CD4-positive, alpha-beta memory T cell (primary cell): ENCODE data around the gene VEGFB. TPM values are rescaled to one million over a fixed set of nuclear protein-coding genes. Genes with fewer than 3 reads are reported as not detected.
A peak's percentile ranks its signal among the peaks of the same experiment; 100 is the strongest.

Experiments used
- CTCF ChIA-PET: fragments of 350-600 bp; sonication (Branson Sonifier 250); formaldehyde crosslinking; loops from one replicate; lab custom pipeline; 2021; ENCODE audit warnings: inconsistent platforms; ENCODE audit not compliant: partially characterized antibody; lab: Charles Lee
- POLR2A ChIA-PET: fragments of 350-600 bp; sonication (Branson Sonifier 250); formaldehyde crosslinking; loops from one replicate; lab custom pipeline; 2021; ENCODE audit not compliant: partially characterized antibody; lab: Charles Lee
- DNase-seq, 5 donors: peaks; one replicate each; pipeline versions ENCODE4 v3.0.0 to v3.0.0-alpha.2; 2020 to 2022; ENCODE audit warnings: mixed read lengths in 1 of 5
- H3K27ac ChIP-seq: one replicate; pipeline ENCODE4 v1.7.0; 2013; ENCODE audit warnings: low read depth, low read length
- H3K27me3 ChIP-seq: 2 replicates; pipeline ENCODE4 v1.7.0; 2013; ENCODE audit warnings: mild to moderate bottlenecking, low read length, moderate library complexity; ENCODE audit not compliant: insufficient read depth
- H3K36me3 ChIP-seq: 2 replicates; pipeline ENCODE4 v1.7.0; 2013; ENCODE audit warnings: mild to moderate bottlenecking, low read length, moderate library complexity; ENCODE audit not compliant: insufficient read depth
- H3K4me1 ChIP-seq: 2 replicates; pipeline ENCODE4 v1.7.0; 2013; ENCODE audit warnings: mild to moderate bottlenecking, low read length, moderate library complexity; ENCODE audit not compliant: insufficient read depth
- H3K4me3 ChIP-seq, 2 donors: one replicate each; pipeline ENCODE4 v1.7.0; 2013; ENCODE audit warnings: low read length in 2 of 2, mild to moderate bottlenecking in 1 of 2
- H3K9me3 ChIP-seq, 2 donors: one replicate each; pipeline ENCODE4 v1.7.0; 2013; ENCODE audit warnings: low read length in 2 of 2, control low read depth in 1 of 2; ENCODE audit not compliant: control insufficient read depth in 1 of 2
- H3K27ac Mint-ChIP-seq, 7 donors: one replicate each; pipeline ENCODE4 v1.8.0; 2020 to 2021; ENCODE audit warnings: mixed read lengths in 7 of 7, mild to moderate bottlenecking in 6 of 7, inconsistent platforms in 3 of 7, moderate library complexity in 3 of 7
- H3K27me3 Mint-ChIP-seq, 2 donors: one replicate each; pipeline ENCODE4 v1.8.0; 2020 to 2021; ENCODE audit warnings: mixed read lengths in 2 of 2
- H3K36me3 Mint-ChIP-seq, 2 donors: one replicate each; pipeline ENCODE4 v1.8.0; 2020 to 2021; ENCODE audit warnings: mixed read lengths in 2 of 2, inconsistent platforms in 1 of 2, mild to moderate bottlenecking in 1 of 2
- H3K4me1 Mint-ChIP-seq, 4 donors: one replicate each; pipeline ENCODE4 v1.8.0; 2020 to 2021; ENCODE audit warnings: mixed read lengths in 4 of 4, mild to moderate bottlenecking in 1 of 4
- H3K4me3 Mint-ChIP-seq, 8 donors: one replicate each; pipeline ENCODE4 v1.8.0; 2020 to 2021; ENCODE audit warnings: mixed read lengths in 8 of 8, mild to moderate bottlenecking in 7 of 8, moderate library complexity in 6 of 8, inconsistent platforms in 3 of 8
- H3K9me3 Mint-ChIP-seq, 8 donors: one replicate each; pipeline ENCODE4 v1.8.0; 2020 to 2021; ENCODE audit warnings: mixed read lengths in 8 of 8, mild to moderate bottlenecking in 5 of 8, inconsistent platforms in 3 of 8, moderate library complexity in 1 of 8
- intact Hi-C: fragments of 100-400 bp; cut with micrococcal nuclease; formaldehyde crosslinking; loops from one replicate; pipeline ENCODE4 v1.15.1; 2023
- polyA plus RNA-seq, 2 donors: library from polyadenylated mRNA; unstranded; fragments of 300-500 nt; fragmentation: Illumina TruSeq; gene quantifications; one replicate each; pipeline ENCODE4 v1.2.3, GENCODE V29; 2021
- total RNA-seq, 2 experiments: library from RNA; stranded (reverse); gene quantifications; one replicate each; pipeline ENCODE4 v1.2.3, GENCODE V29; 2021

Gene VEGFB
- total and polyA plus RNA-seq, 4 experiments from 2014 or later, result 2.3 to 97.3 (median 59.5) TPM

DNA sequence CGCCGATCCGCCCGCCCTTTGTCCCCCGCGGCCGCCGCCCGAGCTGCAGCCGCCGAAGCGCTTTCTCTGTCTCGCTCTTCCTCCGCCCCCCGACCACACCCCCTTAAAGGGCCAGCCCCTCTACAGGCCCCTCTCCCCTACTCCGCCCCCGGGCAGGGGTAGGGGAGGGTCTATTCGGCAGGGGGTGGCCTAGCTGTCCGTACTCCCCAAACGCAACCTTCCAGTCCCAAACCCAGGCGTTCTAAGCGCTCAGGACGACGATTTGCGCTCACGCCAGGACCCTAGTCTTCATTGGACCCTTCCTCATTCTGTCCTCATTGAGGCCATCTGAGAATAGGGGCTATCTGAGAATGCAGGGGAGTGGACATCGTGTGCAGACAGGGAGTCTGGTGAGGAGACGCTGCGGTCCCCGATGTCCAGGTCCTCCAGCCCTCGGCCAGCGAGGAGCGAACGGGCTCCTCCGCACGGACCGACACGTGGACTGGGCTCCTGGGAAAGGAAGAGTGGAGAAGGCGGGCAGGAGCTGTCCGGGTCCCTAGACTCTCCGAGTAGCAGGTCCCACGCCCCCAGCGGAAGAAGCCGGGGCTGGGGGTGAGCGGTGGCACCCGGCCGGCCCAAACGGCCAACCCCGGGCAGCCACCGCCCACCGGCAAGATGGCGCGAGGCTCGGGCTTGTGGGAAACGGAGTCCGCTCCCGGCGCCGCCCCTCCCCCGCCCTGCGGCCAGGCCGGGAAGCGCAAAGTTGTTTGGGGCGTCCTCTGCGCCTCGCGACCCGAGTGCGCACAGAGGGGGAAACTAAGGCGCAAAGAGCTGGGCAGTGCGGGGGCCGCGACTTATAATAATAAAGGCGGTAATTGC is 12.7 kb downstream of the VEGFB start, which contains the start of gene PPP1R14B:
Gene PPP1R14B, minus strand, starts transcription at position 73 of the 858 bp plus-strand sequence. CDS start 270 bp downstream, outside the sequence.
- Mint-ChIP-seq H3K4me3 (peak within 1 kb of the TSS; percentile 83 to 92 (median 88)), H3K27me3 (no peaks in the 10 kb centered on the region), H3K27ac (peak within 1 kb of the TSS; percentile 77 to 94 (median 92)), H3K9me3 (no peaks in the 10 kb centered on the region), H3K4me1 (peaks cover 10 to 70% (median 32%) of the 10 kb centered on the region in 4 donors), H3K36me3 (peaks cover 0 to 12% of the 10 kb centered on the region in 2 donors)
- H3K27ac ChIP-seq, result peak within 1 kb of the TSS; percentile 63
- H3K36me3 ChIP-seq, result no peaks in the 10 kb centered on the region
- H3K9me3 ChIP-seq, result no peaks in the 10 kb centered on the region
- intact Hi-C loops, result loop anchor here (1.0 to 10.0 kb wide), 5 partner anchors 22 to 528 kb away; partner anchors contain the start of genes ESRRA, GPR137 and SF1
- ChIA-PET CTCF (interaction anchor here (0.7 to 10.5 kb wide), 4 partner anchors 25 to 70 kb away, joined by 3 to 121 read pairs (median 42); partner anchors contain the start of genes CATSPERZ, ESRRA, FERMT3 and PRDX5), POLR2A (interaction anchor here (0.8 to 38.9 kb wide), 16 partner anchors 8 to 81 kb away, joined by 3 to 937 read pairs (median 16); partner anchors contain the start of genes BAD, CATSPERZ, DNAJC4 and ESRRA)
- DNase-seq, result peak; percentile 72 to 82 (median 74)
- peak within 1 kb of the TSS; percentile 95 to 98 for H3K4me3 ChIP-seq
- H3K27me3 ChIP-seq, result no peaks in the 10 kb centered on the region
- H3K4me1 ChIP-seq, result peaks cover 55% of the 10 kb centered on the region

DNA sequence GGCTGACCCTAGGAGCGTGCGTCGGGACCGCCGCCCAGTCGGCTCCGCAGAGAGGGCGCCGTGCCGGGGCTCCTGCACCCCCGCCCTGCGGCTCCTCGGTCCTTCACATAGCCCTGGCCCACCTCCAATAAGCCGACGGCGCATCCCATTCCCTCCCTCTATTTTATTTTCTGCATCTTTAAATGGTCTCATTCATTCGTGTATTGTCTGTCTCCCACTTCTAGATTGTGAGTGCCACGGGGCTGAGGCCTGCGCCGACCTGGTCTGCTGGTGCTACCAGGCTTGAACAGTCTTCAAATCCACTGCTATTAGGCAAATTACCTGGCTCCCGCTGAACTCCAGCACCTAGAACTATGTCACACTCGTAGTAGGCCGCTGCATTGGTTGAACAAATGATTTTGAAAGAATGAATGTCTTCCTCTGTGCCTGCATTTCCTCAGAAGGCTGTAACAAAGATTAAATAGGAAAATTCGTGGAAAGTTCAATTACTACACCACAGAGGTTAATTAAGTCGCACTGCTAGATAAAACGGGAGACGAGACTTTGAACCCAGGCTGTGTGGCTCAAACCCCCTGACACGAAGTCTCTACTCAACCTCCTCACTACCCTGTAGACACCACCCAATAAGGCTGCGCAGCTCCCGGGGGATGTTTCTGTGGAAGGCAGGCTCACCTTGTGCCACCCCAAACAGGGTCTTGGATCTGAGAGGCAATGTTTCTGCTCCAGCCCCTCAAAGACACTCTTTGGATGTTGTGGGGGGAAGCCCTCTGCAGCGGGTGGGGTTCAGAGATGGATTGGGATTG is 13.5 kb downstream of the VEGFB start:
- Histone ChIP-seq H3K27ac (no peak overlapping the region), H3K27me3 (no peaks in the 10 kb centered on the region), H3K36me3 (no peaks in the 10 kb centered on the region), H3K4me1 (peaks cover 53% of the 10 kb centered on the region), H3K4me3 (peak overlapping the region in 1 of 2 donors; percentile 98), H3K9me3 (no peaks in the 10 kb centered on the region)
- CTCF ChIA-PET, result interaction anchor here (8.4 to 10.5 kb wide), 2 partner anchors 42 to 56 kb away, joined by 78 to 121 read pairs; partner anchors contain the start of genes CATSPERZ, ESRRA and FERMT3
- H3K4me1 Mint-ChIP-seq, result peaks cover 10 to 65% (median 30%) of the 10 kb centered on the region in 4 donors
- intact Hi-C loops, result loop anchor here (1.0 to 10.0 kb wide), 2 partner anchors 21 to 527 kb away; partner anchors contain the start of gene SF1
- no peaks in the 10 kb centered on the region for H3K9me3 Mint-ChIP-seq
- H3K36me3 Mint-ChIP-seq, result peaks cover 0 to 11% of the 10 kb centered on the region in 2 donors
- no peaks in the 10 kb centered on the region for H3K27me3 Mint-ChIP-seq
- H3K27ac Mint-ChIP-seq, result peak overlapping the region; percentile 2 to 93 (median 88)
- no peak for DNase-seq
- peak overlapping the region; percentile 69 to 82 (median 76) for H3K4me3 Mint-ChIP-seq
- POLR2A ChIA-PET, result interaction anchor here (1.2 to 38.9 kb wide), 11 partner anchors 9 to 70 kb away, joined by 3 to 937 read pairs (median 23); partner anchors contain the start of genes BAD, CATSPERZ, DNAJC4 and FERMT3

DNA sequence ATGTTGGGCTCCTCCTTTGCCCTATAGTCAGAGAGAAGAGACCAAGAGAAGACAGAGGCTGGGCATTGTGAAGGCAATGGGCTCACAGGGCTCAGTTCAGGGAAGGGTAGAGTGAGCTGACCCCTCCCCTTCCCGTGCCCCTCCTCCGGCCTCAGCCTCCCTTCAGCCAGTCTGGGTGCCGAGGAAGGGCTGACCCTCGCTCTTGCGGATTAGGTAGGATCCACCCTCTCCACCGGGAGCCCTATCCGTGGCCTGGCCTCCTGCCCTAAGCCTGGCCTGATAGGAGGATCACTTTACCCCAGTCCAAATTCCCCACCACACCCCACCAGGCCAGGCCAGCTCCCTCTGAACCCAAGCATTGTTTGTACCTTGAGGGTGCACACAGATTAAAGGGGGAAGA is 14.2 kb downstream of the VEGFB start:
- ChIA-PET POLR2A (interaction anchor here (0.9 to 38.9 kb wide), 6 partner anchors 8 to 53 kb away, joined by 3 to 937 read pairs (median 79); partner anchors contain the start of genes DNAJC4, FERMT3 and VEGFB), CTCF (interaction anchor here (1.4 to 10.5 kb wide), 3 partner anchors 30 to 55 kb away, joined by 4 to 121 read pairs (median 78); partner anchors contain the start of genes CATSPERZ, ESRRA and FERMT3)
- H3K36me3 ChIP-seq, result no peaks in the 10 kb centered on the region
- Mint-ChIP-seq H3K4me3 (peak overlapping the region in 4 of 8 donors; percentile 57 to 82 (median 74)), H3K27me3 (no peaks in the 10 kb centered on the region), H3K36me3 (peaks cover 0 to 7% of the 10 kb centered on the region in 2 donors), H3K9me3 (no peaks in the 10 kb centered on the region), H3K4me1 (peaks cover 7 to 60% (median 27%) of the 10 kb centered on the region in 4 donors), H3K27ac (peak overlapping the region in 2 of 7 donors; percentile 86 to 88)
- no peak for DNase-seq
- intact Hi-C loops, result loop anchor here (10.0 kb wide), 1 partner anchor 526 kb away; the partner anchor contains the start of gene SF1
- no peak overlapping the region for H3K27ac ChIP-seq
- peaks cover 54% of the 10 kb centered on the region for H3K4me1 ChIP-seq
- H3K4me3 ChIP-seq, result no peak overlapping the region
- H3K9me3 ChIP-seq, result no peaks in the 10 kb centered on the region
- H3K27me3 ChIP-seq, result no peaks in the 10 kb centered on the region

DNA sequence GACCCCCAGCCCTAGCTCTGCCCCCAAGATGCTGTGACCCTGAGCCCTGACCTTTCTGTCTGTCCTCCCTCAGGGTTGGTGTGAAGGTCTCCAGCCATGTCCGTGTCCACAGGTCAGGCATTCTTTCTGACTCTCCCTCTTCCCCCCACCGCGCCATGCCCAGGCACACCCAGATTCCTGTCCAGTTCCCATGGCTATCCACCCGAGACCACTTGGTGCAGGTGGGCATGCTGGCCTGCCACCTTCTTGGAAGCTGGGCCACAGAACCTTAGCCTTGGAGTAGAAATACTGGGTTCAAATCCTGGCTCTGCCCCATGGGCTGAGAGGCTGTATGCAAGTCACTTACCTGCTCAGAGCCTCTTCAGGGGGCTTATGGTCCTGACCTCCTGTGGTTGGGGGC is 14.7 kb downstream of the VEGFB start:
- H3K36me3 ChIP-seq, result no peaks in the 10 kb centered on the region
- H3K4me3 ChIP-seq, result no peak overlapping the region
- ChIA-PET CTCF (interaction anchor here (0.8 to 10.5 kb wide), 9 partner anchors 8 to 54 kb away, joined by 3 to 121 read pairs (median 10); partner anchors contain the start of genes CATSPERZ, DNAJC4, ESRRA and FERMT3), POLR2A (interaction anchor here (0.9 to 38.9 kb wide), 7 partner anchors 8 to 55 kb away, joined by 3 to 937 read pairs (median 23); partner anchors contain the start of genes DNAJC4, FERMT3, FKBP2 and VEGFB)
- no peaks in the 10 kb centered on the region for H3K27me3 Mint-ChIP-seq
- H3K9me3 Mint-ChIP-seq, result no peaks in the 10 kb centered on the region
- intact Hi-C loops, result loop anchor here (10.0 kb wide), 1 partner anchor 526 kb away; the partner anchor contains the start of gene SF1
- DNase-seq, result no peak
- no peaks in the 10 kb centered on the region for H3K9me3 ChIP-seq
- H3K27ac ChIP-seq, result no peak overlapping the region
- peaks cover 8 to 56% (median 25%) of the 10 kb centered on the region in 4 donors for H3K4me1 Mint-ChIP-seq
- peak overlapping the region in 4 of 8 donors; percentile 21 to 76 (median 45) for H3K4me3 Mint-ChIP-seq
- peak overlapping the region in 1 of 7 donors; percentile 86 for H3K27ac Mint-ChIP-seq
- peaks cover 54% of the 10 kb centered on the region for H3K4me1 ChIP-seq
- peaks cover 0 to 5% of the 10 kb centered on the region in 2 donors for H3K36me3 Mint-ChIP-seq
- H3K27me3 ChIP-seq, result no peaks in the 10 kb centered on the region

DNA sequence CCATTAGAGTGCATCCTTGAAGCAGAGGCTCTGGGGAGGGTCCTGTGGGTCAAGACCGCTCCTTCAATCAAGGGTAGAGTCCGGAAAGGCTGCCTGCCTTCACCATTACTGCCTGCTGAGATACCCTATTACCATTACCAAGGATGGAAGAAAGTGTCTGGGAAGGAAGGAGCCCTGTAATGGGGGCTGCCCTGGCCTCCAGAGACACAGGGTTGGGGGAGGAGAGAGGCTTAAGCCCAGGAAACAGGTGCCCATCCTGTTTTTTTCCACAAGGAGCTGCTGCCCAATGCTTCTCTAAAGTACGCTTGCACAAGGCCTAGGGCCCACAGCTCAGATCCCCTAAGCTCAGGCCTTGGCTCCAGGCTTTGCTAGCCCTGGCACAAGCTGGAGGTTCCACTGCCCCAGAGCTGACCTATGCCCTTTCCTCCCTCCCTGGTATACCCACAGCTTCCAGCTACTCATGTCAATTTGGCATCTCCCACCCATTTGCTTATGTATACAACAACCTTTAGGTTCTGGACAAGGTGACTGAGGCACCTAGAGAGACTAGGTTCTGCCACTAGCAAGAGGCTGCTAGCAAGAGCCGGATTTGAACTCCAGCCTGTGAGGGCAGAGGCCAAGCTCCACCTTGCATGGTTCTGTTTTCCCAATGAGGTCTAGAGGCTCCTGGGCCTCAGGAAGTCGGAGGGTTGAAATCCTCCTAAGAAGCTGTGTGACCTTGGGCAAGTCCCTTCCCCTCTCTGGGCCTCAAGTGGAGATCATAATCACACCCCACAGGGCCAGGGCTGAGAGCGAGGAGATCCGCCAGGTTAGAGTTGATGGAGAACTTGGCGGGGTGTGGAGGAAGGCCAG is 15.4 kb downstream of the VEGFB start:
- H3K4me1 ChIP-seq, result peaks cover 54% of the 10 kb centered on the region
- H3K27me3 Mint-ChIP-seq, result no peaks in the 10 kb centered on the region
- intact Hi-C loops, result loop anchor here (10.0 kb wide), 1 partner anchor 525 kb away; the partner anchor contains the start of gene SF1
- H3K36me3 ChIP-seq, result no peaks in the 10 kb centered on the region
- ChIA-PET CTCF (interaction anchor here (0.8 to 10.5 kb wide), 19 partner anchors 9 to 105 kb away, joined by 3 to 121 read pairs (median 6); partner anchors contain the start of genes CATSPERZ, DNAJC4, ESRRA and FERMT3), POLR2A (interaction anchor here (1.1 to 38.9 kb wide), 11 partner anchors 9 to 68 kb away, joined by 3 to 937 read pairs (median 11); partner anchors contain the start of genes BAD, DNAJC4, FERMT3 and FKBP2)
- peak overlapping the region; percentile 15 to 79 (median 46) for H3K4me3 Mint-ChIP-seq
- peaks cover 8 to 52% (median 25%) of the 10 kb centered on the region in 4 donors for H3K4me1 Mint-ChIP-seq
- H3K4me3 ChIP-seq, result no peak overlapping the region
- no peak overlapping the region for H3K27ac ChIP-seq
- H3K9me3 Mint-ChIP-seq, result no peaks in the 10 kb centered on the region
- no peaks in the 10 kb centered on the region for H3K27me3 ChIP-seq
- no peak for DNase-seq
- no peaks in the 10 kb centered on the region for H3K9me3 ChIP-seq
- H3K27ac Mint-ChIP-seq, result peak overlapping the region in 3 of 7 donors; percentile 1 to 86 (median 10)
- H3K36me3 Mint-ChIP-seq, result peaks cover 0 to 2% of the 10 kb centered on the region in 2 donors
